ENCODE measurements around the gene NPC2.

DNA sequence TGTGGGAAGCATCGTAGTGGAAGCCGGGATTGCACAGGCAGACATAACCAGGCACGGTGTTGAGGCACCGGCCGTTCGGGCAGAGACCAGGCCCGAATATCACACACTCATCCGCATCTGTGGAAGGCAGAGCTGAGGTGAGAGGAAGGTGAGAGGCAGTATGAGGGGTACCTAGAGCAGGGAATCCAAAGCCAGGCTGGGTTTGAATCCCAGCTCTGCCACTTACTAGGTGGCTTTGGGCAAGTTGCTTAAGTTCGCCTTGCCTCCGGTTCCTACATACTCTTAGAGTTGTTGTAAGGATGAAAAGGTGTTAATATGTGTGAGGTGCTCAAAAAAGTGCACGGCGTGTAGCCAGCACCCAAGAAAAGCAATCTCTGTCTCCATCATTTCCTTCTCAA lies 10.8 kb upstream of the NPC2 start:
- TF ChIP-seq, protein P1, sequence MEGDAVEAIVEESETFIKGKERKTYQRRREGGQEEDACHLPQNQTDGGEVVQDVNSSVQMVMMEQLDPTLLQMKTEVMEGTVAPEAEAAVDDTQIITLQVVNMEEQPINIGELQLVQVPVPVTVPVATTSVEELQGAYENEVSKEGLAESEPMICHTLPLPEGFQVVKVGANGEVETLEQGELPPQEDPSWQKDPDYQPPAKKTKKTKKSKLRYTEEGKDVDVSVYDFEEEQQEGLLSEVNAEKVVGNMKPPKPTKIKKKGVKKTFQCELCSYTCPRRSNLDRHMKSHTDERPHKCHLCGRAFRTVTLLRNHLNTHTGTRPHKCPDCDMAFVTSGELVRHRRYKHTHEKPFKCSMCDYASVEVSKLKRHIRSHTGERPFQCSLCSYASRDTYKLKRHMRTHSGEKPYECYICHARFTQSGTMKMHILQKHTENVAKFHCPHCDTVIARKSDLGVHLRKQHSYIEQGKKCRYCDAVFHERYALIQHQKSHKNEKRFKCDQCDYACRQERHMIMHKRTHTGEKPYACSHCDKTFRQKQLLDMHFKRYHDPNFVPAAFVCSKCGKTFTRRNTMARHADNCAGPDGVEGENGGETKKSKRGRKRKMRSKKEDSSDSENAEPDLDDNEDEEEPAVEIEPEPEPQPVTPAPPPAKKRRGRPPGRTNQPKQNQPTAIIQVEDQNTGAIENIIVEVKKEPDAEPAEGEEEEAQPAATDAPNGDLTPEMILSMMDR (IDR thresholded peaks at IDR 0.05): no peak
- TF ChIP-seq POLR2AphosphoS5 (IDR thresholded peaks at IDR 0.05) (no peak), POLR2A (IDR thresholded peaks at IDR 0.05) (no peak)
